Measurements from ENCODE around the gene UGT1A4. TPM values are rescaled to one million over a fixed set of nuclear protein-coding genes. Genes with fewer than 3 reads are reported as not detected.

The UGT1A4 gene
- total RNA-seq, 1 experiment from 2014 or later: 6.1 TPM

GRCh38 chr2:233766416-233766815, 47.9 kb downstream of the UGT1A4 start:
- H3K9me3 Mint-ChIP-seq (ENCODE audit: low read depth, unreplicated experiment): no peaks in the 10 kb centered on the region
- H3K36me3 Mint-ChIP-seq (ENCODE audit: insufficient read depth, unreplicated experiment): peaks cover 24% of the 10 kb centered on the region
- no peak overlapping the region for H3K27ac Mint-ChIP-seq (ENCODE audit: unreplicated experiment)
- H3K4me1 Mint-ChIP-seq (ENCODE audit: low read depth, unreplicated experiment): peaks cover 47% of the 10 kb centered on the region
- no TSS peak for BruUV-seq (replicated peaks)
- CTCF ChIA-PET: no interaction called here
- TF ChIP-seq, protein P1, sequence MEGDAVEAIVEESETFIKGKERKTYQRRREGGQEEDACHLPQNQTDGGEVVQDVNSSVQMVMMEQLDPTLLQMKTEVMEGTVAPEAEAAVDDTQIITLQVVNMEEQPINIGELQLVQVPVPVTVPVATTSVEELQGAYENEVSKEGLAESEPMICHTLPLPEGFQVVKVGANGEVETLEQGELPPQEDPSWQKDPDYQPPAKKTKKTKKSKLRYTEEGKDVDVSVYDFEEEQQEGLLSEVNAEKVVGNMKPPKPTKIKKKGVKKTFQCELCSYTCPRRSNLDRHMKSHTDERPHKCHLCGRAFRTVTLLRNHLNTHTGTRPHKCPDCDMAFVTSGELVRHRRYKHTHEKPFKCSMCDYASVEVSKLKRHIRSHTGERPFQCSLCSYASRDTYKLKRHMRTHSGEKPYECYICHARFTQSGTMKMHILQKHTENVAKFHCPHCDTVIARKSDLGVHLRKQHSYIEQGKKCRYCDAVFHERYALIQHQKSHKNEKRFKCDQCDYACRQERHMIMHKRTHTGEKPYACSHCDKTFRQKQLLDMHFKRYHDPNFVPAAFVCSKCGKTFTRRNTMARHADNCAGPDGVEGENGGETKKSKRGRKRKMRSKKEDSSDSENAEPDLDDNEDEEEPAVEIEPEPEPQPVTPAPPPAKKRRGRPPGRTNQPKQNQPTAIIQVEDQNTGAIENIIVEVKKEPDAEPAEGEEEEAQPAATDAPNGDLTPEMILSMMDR (IDR thresholded peaks at IDR 0.05; ENCODE audit: unreplicated experiment): no peak
- no peak overlapping the region for H3K4me3 Mint-ChIP-seq (ENCODE audit: low read depth, unreplicated experiment)
- no peaks in the 10 kb centered on the region for H3K27me3 Mint-ChIP-seq (ENCODE audit: unreplicated experiment)
- intact Hi-C loops (cut with micrococcal nuclease; ENCODE audit: unreplicated experiment): loop anchor here (2.0 to 10.0 kb wide), 2 partner anchors 38 to 132 kb away; partner anchors contain the start of genes UGT1A10 and UGT1A3
- DNase-seq: no peak

- Mint-ChIP-seq H3K4me3 (ENCODE audit: low read depth, unreplicated experiment) (no peak overlapping the region), H3K4me1 (ENCODE audit: low read depth, unreplicated experiment) (peaks cover 31% of the 10 kb centered on the region), H3K27me3 (ENCODE audit: unreplicated experiment) (no peaks in the 10 kb centered on the region), H3K9me3 (ENCODE audit: low read depth, unreplicated experiment) (no peaks in the 10 kb centered on the region), H3K27ac (ENCODE audit: unreplicated experiment) (no peak overlapping the region), H3K36me3 (ENCODE audit: insufficient read depth, unreplicated experiment) (peaks cover 24% of the 10 kb centered on the region)
- TF ChIP-seq, protein P1 (IDR thresholded peaks at IDR 0.05; ENCODE audit: unreplicated experiment): no peak
- no peak for DNase-seq
- intact Hi-C loops (cut with micrococcal nuclease; ENCODE audit: unreplicated experiment): loop anchor here (10.0 kb wide), 1 partner anchor 133 kb away; the partner anchor contains the start of gene UGT1A10
- no TSS peak for BruUV-seq (replicated peaks)
- CTCF ChIA-PET: no interaction called here
Measured at GRCh38 chr2:233768076-233768475, 49.5 kb downstream of the UGT1A4 start.

- no peaks in the 10 kb centered on the region for H3K27me3 Mint-ChIP-seq (ENCODE audit: unreplicated experiment)
- TF ChIP-seq, protein P1 (IDR thresholded peaks at IDR 0.05; ENCODE audit: unreplicated experiment): no peak
- no peak overlapping the region for H3K4me3 Mint-ChIP-seq (ENCODE audit: low read depth, unreplicated experiment)
- intact Hi-C loops (cut with micrococcal nuclease; ENCODE audit: unreplicated experiment): loop anchor here (10.0 kb wide), 1 partner anchor 134 kb away; the partner anchor contains the start of gene UGT1A10
- H3K9me3 Mint-ChIP-seq (ENCODE audit: low read depth, unreplicated experiment): no peaks in the 10 kb centered on the region
- DNase-seq: no peak
- BruUV-seq (replicated peaks): no TSS peak
- H3K36me3 Mint-ChIP-seq (ENCODE audit: insufficient read depth, unreplicated experiment): peaks cover 24% of the 10 kb centered on the region
- H3K4me1 Mint-ChIP-seq (ENCODE audit: low read depth, unreplicated experiment): peaks cover 19% of the 10 kb centered on the region
- CTCF ChIA-PET: no interaction called here
- H3K27ac Mint-ChIP-seq (ENCODE audit: unreplicated experiment): no peak overlapping the region
Measured at GRCh38 chr2:233769260-233769659, 50.7 kb downstream of the UGT1A4 start.

DNA sequence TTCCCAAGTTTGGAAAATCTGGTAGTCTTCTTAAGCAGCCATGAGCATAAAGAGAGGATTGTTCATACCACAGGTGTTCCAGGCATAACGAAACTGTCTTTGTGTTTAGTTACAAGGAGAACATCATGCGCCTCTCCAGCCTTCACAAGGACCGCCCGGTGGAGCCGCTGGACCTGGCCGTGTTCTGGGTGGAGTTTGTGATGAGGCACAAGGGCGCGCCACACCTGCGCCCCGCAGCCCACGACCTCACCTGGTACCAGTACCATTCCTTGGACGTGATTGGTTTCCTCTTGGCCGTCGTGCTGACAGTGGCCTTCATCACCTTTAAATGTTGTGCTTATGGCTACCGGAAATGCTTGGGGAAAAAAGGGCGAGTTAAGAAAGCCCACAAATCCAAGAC, 53.6 kb downstream of the UGT1A4 start:
- DNase-seq: no peak
- H3K9me3 Mint-ChIP-seq (ENCODE audit: low read depth, unreplicated experiment): peaks cover 6% of the 10 kb centered on the region
- H3K27ac Mint-ChIP-seq (ENCODE audit: unreplicated experiment): no peak overlapping the region
- BruUV-seq (replicated peaks): no TSS peak
- H3K4me1 Mint-ChIP-seq (ENCODE audit: low read depth, unreplicated experiment): no peaks in the 10 kb centered on the region
- peaks cover 37% of the 10 kb centered on the region for H3K36me3 Mint-ChIP-seq (ENCODE audit: insufficient read depth, unreplicated experiment)
- TF ChIP-seq, protein P1 (IDR thresholded peaks at IDR 0.05; ENCODE audit: unreplicated experiment): no peak
- H3K27me3 Mint-ChIP-seq (ENCODE audit: unreplicated experiment): no peaks in the 10 kb centered on the region
- CTCF ChIA-PET: no interaction called here
- no peak overlapping the region for H3K4me3 Mint-ChIP-seq (ENCODE audit: low read depth, unreplicated experiment)
- intact Hi-C loops (cut with micrococcal nuclease; ENCODE audit: unreplicated experiment): no loop called here

Data from Calu3 (cell line).